Loucy (cell line): ENCODE results near the gene PRKAR1A.

Experiments
- EZH2phosphoT487 ChIP-seq: fragments of 200-600 bp; IDR thresholded peaks from 2 replicates; pipeline ENCODE4 v1.6.1; 2018; ENCODE audit warnings: antibody characterized with exemption, mild to moderate bottlenecking, moderate library complexity, borderline replicate concordance
- TF ChIP-seq, protein P1 (sequence below): fragments of 200-600 bp; sonication (generic); conservative IDR thresholded peaks from 2 replicates; pipeline ENCODE4 v1.5.1; 2014; ENCODE audit warnings: mild to moderate bottlenecking, antibody characterized with exemption, low read length

DNA sequence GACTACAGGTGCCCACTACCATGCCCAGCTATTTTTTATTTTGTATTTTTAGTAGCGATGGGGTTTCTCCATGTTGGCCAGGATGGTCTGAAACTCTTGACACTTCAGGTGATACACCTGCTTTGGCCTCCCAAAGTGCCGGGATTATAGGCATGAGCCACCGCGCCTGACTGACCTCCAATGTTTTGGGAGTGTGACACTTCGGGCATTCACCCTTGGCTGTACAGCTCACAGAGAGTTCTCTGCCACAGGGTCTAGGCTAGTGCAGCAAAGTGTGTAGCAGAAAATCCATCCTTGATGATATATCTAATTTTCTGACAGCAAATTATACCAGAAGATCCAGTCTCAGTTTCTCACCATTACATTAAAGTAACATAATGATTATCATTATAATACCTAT, 74.8 kb downstream of the PRKAR1A start:
- TF ChIP-seq, protein P1, sequence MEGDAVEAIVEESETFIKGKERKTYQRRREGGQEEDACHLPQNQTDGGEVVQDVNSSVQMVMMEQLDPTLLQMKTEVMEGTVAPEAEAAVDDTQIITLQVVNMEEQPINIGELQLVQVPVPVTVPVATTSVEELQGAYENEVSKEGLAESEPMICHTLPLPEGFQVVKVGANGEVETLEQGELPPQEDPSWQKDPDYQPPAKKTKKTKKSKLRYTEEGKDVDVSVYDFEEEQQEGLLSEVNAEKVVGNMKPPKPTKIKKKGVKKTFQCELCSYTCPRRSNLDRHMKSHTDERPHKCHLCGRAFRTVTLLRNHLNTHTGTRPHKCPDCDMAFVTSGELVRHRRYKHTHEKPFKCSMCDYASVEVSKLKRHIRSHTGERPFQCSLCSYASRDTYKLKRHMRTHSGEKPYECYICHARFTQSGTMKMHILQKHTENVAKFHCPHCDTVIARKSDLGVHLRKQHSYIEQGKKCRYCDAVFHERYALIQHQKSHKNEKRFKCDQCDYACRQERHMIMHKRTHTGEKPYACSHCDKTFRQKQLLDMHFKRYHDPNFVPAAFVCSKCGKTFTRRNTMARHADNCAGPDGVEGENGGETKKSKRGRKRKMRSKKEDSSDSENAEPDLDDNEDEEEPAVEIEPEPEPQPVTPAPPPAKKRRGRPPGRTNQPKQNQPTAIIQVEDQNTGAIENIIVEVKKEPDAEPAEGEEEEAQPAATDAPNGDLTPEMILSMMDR = no peak
- TF ChIP-seq EZH2phosphoT487 = no peak
